ENCODE data around the gene ICE2.

The ICE2 gene

DNA sequence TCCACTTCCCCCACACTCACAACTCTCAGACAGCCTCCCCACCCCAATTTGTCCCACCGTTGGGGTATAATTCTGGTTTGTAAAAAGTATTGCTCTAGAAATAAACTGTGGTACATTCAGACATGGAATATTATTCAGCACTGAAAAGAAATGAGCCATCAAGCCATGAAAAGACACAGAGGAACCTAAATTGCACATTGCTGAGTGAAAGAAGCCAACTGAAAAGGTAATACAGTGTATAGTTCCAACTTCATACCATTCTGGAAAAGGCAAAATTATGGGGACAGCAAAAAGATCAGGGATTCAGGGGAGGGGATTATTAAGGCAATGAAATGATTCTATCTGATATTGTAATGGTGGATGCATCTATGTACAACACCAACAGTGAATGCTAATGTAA, 91.6 kb downstream of the ICE2 start:
- no peak for DNase-seq (ENCODE audit: low read depth in 2 of 2)

DNA sequence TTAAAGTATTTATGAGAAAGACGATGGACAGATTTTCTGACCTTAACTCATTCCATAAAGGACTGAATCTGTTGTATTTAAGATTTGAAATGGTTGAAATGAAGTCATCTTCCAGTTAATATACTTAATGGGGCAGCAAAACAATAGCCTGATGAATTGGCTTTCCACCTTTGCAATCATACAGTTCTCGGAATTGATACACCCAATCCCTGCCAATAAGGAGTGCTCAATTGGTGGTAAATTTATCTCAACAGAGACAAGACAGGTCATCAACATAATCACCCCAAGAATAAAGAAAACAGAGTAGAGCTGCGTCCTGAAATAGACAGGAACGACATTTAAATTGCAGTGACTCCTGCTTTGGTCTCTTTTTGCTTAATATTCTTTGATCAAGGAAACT, 92.3 kb downstream of the ICE2 start:
- DNase-seq (ENCODE audit: low read depth in 2 of 2) = no peak

DNA sequence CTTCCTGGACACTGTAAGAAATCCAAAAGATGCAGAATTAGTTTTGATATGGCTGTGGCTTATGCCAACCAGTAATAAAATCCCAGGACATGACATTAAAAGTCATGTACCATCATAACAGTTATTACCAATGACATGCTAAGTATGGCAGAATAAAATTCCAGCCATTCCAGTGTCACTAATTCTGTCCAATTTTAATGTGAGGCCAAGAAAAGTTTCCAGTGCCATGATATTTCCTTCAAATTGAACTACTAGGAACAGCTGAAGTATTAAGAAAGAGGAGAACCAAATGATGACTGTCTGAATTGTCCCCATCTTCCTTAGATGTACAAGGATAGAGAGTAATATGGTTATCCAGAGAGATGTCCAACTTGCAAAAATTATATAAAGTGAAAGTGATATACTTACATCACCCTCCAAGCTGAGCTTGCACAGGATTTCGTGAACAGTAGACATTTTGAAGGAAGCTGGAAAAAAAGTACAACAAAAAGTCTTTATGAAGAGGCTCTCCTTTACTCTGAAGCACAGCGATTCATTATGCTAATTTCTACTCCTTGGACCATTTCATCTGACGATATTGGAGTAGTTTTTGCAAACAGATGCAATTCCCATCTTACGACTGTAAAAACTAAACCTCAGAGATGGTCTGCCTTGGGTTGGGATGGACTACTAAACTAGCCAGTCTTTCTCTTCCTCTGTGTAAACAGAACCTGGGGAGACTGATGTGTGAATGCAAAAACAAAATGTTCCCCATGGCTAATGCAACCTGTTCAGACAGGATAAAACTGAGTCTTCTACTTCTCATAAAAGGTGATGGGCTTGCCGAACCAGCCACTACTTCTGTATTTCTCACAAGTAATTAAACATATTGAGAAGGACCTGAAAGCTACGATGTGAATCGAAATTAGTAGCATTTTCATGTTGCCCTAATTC, 93.1 kb downstream of the ICE2 start:
- DNase-seq (ENCODE audit: low read depth in 2 of 2) = no peak

GRCh38 chr15:60384526-60385126, 94.3 kb downstream of the ICE2 start:
- DNase-seq (ENCODE audit: low read depth in 2 of 2) = no peak

- no peak for DNase-seq (ENCODE audit: low read depth in 2 of 2)
Observed at GRCh38 chr15:60384053-60384452, 94.9 kb downstream of the ICE2 start.

DNA sequence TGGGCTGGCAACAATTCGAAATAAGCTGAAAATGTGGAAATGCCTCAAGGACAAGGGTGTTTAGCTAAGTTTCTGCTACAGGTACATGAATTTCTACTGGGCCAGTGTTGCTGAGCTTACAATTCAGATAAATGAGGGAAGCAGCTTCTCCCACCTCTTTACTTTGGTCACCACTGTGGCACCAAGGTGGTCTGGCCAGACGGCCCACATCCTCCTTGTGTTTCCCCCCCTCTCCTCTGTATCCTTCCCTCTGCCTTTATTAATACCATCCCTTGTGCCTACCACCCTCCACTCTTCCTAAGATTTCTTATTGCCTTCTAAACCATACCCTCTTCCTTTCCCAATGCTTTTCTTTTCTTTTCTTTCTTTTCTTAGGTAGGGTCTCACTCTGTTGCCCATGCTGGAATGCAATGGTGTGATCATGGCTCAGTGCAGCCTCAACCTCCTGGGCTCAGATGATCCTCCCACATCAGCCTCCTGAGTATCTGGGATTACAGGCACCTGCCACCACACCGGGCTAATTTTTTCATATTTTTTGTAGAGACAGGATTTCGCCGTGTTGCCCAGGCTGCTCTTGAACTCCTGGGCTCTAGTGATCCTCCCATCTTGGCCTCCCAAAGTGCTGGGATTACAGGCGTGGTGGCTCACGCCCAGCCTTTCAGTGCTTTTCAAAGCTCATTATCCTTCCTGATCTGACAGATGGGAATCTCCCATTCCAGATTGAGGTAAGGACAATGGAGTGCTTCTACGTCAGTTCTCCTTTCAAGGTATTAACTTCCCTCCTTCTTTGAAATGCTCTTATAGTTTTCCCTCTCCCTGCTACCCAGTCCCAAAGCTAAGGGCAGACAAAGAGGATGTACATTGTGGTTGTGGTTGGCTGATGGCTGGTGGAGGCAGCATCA, 95.9 kb downstream of the ICE2 start:
- DNase-seq (ENCODE audit: low read depth in 2 of 2) = no peak

DNA sequence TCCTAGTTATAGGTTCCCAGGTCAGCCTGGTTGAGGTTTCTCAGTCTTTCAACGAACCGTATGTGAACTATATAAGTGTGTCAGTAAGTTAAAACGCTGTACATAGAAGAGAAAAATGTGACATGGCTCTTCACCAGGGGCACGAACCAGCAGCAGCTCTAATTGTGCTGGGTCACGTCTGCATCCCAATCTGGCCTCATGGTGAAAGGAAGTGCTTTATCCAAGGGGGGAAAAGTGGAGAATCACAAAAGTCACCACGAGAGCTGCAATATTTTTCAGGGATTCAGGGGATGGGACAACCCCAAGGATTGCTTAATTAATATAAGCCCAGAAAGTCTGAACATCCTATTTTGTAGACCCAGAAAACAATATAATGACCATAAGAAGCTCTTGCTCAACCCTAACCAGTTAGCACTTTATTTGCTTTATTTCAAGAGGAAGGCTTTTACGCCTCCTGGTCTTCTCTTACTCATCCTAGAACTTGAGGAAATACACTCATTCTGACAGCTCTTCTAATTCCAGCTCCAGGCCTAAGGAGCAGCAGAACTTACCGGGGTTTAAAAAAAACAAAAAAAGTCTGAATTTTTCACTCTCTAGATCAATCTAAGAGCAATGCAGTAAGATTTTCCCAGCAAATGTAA, 97.7 kb downstream of the ICE2 start:
- no peak for DNase-seq (ENCODE audit: low read depth in 2 of 2)

- no peak for DNase-seq (ENCODE audit: low read depth in 2 of 2)
Observed at GRCh38 chr15:60379525-60380274, 99.2 kb downstream of the ICE2 start.

- no peak for DNase-seq (ENCODE audit: low read depth in 2 of 2)
Observed at GRCh38 chr15:60379185-60379524, 99.8 kb downstream of the ICE2 start.

DNA sequence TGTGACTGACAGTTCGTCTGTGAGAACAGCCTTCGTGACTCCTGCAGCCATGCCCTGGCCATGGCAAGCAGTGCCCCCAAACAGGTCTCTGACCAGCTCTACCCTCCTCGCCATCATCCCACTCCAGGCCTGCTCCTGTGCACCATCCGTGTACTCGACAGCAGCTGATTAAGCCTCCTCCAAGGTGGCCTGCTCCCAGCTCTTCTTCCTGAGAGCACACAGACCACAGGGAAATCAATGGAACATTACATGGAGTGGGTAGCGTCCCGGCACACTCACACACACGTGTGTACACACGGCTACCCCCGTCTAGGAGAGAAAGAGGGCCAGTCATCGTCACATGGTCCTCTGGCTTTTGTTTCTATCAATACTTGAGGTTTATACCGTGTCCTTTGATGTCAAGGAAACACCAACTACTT, 102.3 kb downstream of the ICE2 start:
- DNase-seq (ENCODE audit: low read depth in 2 of 2) = no peak

GRCh38 chr15:60375306-60375705, 103.6 kb downstream of the ICE2 start:
- DNase-seq (ENCODE audit: low read depth in 2 of 2) = no peak

DNA sequence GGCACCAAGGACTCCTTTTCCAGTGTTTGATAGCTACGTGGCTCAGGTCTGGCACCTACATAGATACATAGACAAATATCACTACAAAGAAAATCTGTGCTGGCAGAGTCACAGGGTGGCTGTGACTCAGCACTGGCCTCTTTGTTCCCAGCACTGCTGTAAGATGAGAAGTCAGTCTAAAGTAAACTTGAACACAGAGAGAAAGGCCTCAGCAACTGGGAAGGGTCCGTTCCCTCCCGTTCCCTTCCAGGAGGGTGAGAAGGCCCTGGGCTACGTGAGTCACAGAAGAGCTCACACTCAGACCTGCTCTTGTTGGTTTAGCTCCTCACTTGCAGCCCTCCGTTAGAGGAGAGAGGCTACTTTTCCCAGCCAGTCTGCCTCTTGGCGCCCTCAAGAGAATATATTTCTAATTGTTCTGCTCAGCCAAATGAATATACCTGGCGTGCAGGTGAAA, 104.3 kb downstream of the ICE2 start:
- no peak for DNase-seq (ENCODE audit: low read depth in 2 of 2)

GRCh38 chr15:60374209-60374608, 104.7 kb downstream of the ICE2 start:
- no peak for DNase-seq (ENCODE audit: low read depth in 2 of 2)

DNA sequence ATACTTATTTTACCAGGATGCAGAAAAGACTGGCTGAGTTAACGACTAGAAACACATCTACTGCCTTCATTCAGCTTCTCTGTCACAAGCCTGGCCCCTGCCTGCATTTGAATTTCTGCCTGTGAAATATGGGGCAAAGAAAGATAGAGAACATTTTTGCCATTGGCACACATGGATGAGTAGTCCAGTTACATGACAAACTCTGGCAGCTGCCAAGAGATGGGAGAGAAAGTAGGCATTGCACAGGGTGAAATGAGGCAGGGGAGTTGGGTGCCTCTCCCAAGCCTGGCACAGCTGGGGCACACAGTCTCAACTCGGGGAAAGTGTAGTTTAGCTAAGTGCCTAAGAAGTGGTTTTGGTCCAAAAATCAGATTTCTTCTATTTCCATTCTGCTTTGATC, 105.2 kb downstream of the ICE2 start:
- DNase-seq (ENCODE audit: low read depth in 2 of 2) = no peak

GRCh38 chr15:60373327-60373726, 105.6 kb downstream of the ICE2 start:
- DNase-seq (ENCODE audit: low read depth in 2 of 2) = no peak

GRCh38 chr15:60372756-60373155, 106.2 kb downstream of the ICE2 start:
- no peak for DNase-seq (ENCODE audit: low read depth in 2 of 2)

DNA sequence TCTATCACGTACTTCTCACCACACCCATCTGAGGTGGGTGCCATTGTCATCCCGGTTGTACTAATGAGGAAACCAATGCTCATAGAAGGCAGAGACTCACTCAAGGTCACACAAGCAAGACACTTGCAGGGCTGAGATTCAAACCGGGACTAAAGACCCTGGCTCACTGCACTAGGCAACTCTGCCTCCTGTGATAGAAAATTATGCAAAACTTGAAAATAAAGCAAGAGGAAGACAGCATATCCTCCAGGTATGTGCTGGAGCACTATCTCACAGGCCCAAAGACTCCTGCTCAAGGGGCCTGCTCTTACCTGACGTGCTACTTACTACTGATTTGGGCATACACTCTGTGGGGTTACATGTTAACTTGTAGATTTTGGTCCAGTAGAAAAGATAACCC, 106.7 kb downstream of the ICE2 start:
- no peak for DNase-seq (ENCODE audit: low read depth in 2 of 2)

DNA sequence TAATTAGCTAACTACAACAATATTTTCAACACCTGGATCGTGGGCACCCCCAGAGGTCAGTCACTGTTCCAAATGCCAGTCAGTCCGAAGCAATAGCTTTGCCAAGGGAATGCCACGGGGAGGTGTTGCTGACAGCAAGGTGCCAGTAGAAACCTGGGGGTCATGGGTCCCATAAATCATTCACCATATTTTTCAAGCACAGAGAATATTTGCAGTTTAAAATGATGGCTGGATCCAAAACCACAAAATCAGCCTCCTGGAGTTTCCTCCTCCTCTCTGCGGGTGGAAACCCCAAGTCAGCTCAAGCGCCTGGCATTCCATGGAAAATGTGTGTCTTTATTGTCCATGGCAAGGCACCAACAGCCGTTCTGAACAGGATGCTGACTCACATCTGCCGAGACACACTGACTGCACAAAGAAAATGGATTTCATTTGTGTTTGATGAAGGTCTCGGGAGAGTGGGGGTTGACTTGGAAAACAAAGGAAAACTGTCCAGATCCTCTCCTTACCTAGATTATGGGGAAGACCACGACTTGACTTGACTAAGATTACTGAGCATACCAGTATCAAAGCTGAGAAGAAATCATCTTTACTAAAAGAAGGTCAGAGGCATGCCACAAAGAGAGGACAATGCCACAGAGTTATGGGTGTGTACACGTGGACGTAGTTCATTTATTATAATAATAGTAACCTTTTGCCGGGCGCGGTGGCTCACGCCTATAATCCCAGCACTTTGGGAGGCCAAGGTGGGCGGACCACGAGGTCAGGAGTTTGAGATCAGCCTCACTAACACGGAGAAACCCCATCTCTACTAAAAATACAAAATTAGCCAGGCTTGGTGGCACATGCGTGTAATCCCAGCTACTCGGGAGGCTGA, 107.5 kb downstream of the ICE2 start:
- DNase-seq (ENCODE audit: low read depth in 2 of 2) = no peak

DNA sequence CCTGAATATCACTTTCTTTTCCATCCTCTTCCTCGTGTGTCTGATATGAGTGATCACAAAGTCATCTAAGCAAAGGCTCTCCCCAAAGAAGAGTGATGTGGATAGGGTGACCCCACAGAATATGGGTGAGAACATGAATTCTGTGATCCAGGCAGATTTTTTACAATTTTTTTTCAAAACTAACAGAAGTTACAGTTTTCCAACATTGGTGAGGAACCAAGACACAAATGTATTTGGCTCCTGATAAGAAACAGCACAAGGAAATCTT, 108.1 kb downstream of the ICE2 start:
- no peak for DNase-seq (ENCODE audit: low read depth in 2 of 2)

- DNase-seq (ENCODE audit: low read depth in 2 of 2) = no peak
Observed at GRCh38 chr15:60370105-60370868, 108.7 kb downstream of the ICE2 start.

All from stimulated activated CD4-positive, alpha-beta T cell treated with anti-CD3 and anti-CD28 coated beads, Interleukin-1b, Interleukin-23, amount 100 ng/mL, for 1 hour (primary cell).